ENCODE data around the gene LGI4.
"Not testable (repeated sequence)": the region's sequence is repeated elsewhere in the genome, so short reads cannot be mapped to it uniquely, and the experiment has no call there.

LGI4 gene

GRCh38 chr19:35142606-35143230 lies 7.9 kb upstream of the LGI4 start:
- in situ Hi-C loops (cut with MboI; ENCODE audit: low sequenced_read_pairs): no loop called here

- in situ Hi-C loops (cut with MboI; ENCODE audit: low sequenced_read_pairs): no loop called here
Observed at GRCh38 chr19:35141837-35142605, 7.2 kb upstream of the LGI4 start.

- in situ Hi-C loops (cut with MboI; ENCODE audit: low sequenced_read_pairs): no loop called here
Observed at GRCh38 chr19:35140962-35141836, 6.3 kb upstream of the LGI4 start.

- in situ Hi-C loops (cut with MboI; ENCODE audit: low sequenced_read_pairs): no loop called here
Observed at GRCh38 chr19:35140207-35140961, 5.5 kb upstream of the LGI4 start.

GRCh38 chr19:35138305-35138892 lies 3.5 kb upstream of the LGI4 start, which contains the start of gene FXYD1:
TSS of gene FXYD1 (plus strand) at chr19:35138824. CDS start at chr19:35140080, 1,256 bp downstream.
- in situ Hi-C loops (cut with MboI; ENCODE audit: low sequenced_read_pairs): no loop called here

GRCh38 chr19:35136977-35137702 lies 2.3 kb upstream of the LGI4 start:
- in situ Hi-C loops (cut with MboI; ENCODE audit: low sequenced_read_pairs): no loop called here

GRCh38 chr19:35136231-35136630 lies 1.4 kb upstream of the LGI4 start:
- in situ Hi-C loops (cut with MboI; ENCODE audit: low sequenced_read_pairs): no loop called here

GRCh38 chr19:35135389-35135909 lies 590 bp upstream of the LGI4 start:
- in situ Hi-C loops (cut with MboI; ENCODE audit: low sequenced_read_pairs): no loop called here

GRCh38 chr19:35133826-35134225 lies 1.0 kb downstream of the LGI4 start:
- in situ Hi-C loops (cut with MboI; ENCODE audit: low sequenced_read_pairs): no loop called here

- in situ Hi-C loops (cut with MboI; ENCODE audit: low sequenced_read_pairs): no loop called here
Observed at GRCh38 chr19:35132254-35132653, 2.6 kb downstream of the LGI4 start.

- in situ Hi-C loops (cut with MboI; ENCODE audit: low sequenced_read_pairs): no loop called here
Observed at GRCh38 chr19:35130761-35131720, 3.8 kb downstream of the LGI4 start.

GRCh38 chr19:35129724-35130274 lies 5.1 kb downstream of the LGI4 start:
- in situ Hi-C loops (cut with MboI; ENCODE audit: low sequenced_read_pairs): not testable (repeated sequence)

- in situ Hi-C loops (cut with MboI; ENCODE audit: low sequenced_read_pairs): no loop called here
Observed at GRCh38 chr19:35128398-35129057, 6.3 kb downstream of the LGI4 start.

- in situ Hi-C loops (cut with MboI; ENCODE audit: low sequenced_read_pairs): no loop called here
Observed at GRCh38 chr19:35127871-35128270, 7.0 kb downstream of the LGI4 start.

GRCh38 chr19:35126624-35126959 lies 8.3 kb downstream of the LGI4 start:
- in situ Hi-C loops (cut with MboI; ENCODE audit: low sequenced_read_pairs): no loop called here

GRCh38 chr19:35125749-35126623 lies 8.9 kb downstream of the LGI4 start:
- in situ Hi-C loops (cut with MboI; ENCODE audit: low sequenced_read_pairs): no loop called here

- in situ Hi-C loops (cut with MboI; ENCODE audit: low sequenced_read_pairs): no loop called here
Observed at GRCh38 chr19:35125270-35125717, 9.6 kb downstream of the LGI4 start.

Measured in HL-60/S4 treated with phorbol 12-myristate 13-acetate at 8.2 ng/mL for 4 days and 3 days (cell line).